ENCODE results near the gene ELMOD1.

DNA sequence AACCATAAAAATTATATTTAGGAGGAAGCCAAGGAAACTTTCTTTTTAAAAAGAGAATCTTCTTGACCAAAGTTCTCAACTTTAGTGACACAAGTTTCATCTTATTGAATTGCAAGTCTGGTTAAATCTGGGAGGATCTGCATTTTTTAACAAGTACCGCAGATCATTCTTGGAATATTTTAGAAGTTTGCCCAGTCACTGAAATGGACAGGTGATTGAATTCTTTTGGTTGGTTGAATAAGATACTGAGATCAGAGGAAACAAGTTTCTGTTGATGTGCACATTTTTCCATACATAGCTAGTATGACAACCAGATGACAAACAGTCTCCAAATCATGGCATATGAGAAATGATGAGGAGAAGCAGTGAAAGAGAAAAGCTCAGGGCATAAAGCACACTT lies 70.7 kb downstream of the ELMOD1 start:
- TF ChIP-seq, protein P1, sequence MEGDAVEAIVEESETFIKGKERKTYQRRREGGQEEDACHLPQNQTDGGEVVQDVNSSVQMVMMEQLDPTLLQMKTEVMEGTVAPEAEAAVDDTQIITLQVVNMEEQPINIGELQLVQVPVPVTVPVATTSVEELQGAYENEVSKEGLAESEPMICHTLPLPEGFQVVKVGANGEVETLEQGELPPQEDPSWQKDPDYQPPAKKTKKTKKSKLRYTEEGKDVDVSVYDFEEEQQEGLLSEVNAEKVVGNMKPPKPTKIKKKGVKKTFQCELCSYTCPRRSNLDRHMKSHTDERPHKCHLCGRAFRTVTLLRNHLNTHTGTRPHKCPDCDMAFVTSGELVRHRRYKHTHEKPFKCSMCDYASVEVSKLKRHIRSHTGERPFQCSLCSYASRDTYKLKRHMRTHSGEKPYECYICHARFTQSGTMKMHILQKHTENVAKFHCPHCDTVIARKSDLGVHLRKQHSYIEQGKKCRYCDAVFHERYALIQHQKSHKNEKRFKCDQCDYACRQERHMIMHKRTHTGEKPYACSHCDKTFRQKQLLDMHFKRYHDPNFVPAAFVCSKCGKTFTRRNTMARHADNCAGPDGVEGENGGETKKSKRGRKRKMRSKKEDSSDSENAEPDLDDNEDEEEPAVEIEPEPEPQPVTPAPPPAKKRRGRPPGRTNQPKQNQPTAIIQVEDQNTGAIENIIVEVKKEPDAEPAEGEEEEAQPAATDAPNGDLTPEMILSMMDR (IDR thresholded peaks at IDR 0.05; ENCODE audit: poor library complexity), result no peak
- TF ChIP-seq EZH2phosphoT487 (IDR thresholded peaks at IDR 0.05; ENCODE audit: low read depth, severe bottlenecking, unreplicated experiment), result no peak
- TF ChIP-seq EZH2 (IDR thresholded peaks at IDR 0.05; ENCODE audit: borderline replicate concordance), result no peak
